Lower leg skin (tissue), 4 donors: Measurements from ENCODE around the gene SPOCK1. TPM values are rescaled to one million over a fixed set of nuclear protein-coding genes. Genes with fewer than 3 reads are reported as not detected.

ENCODE experiments used
- DNase-seq, 2 donors: peaks; one replicate each; pipeline ENCODE4 v3.0.0-alpha.2; 2019; ENCODE audit warnings: low spot score in 2 of 2
- H3K4me3 ChIP-seq: fragments of 200-600 bp; sonication (generic); 2 replicates; pipeline ENCODE4 v1.5.1; 2017; ENCODE audit warnings: mild to moderate bottlenecking, low read depth; ENCODE audit not compliant: poor library complexity, severe bottlenecking
- POLR2A ChIP-seq, 2 donors: fragments of 450-650 bp; IDR thresholded peaks; one replicate each; pipeline ENCODE4 v1.6.1; 2016 to 2017; ENCODE audit warnings: antibody characterized with exemption in 2 of 2, mild to moderate bottlenecking in 1 of 2, moderate library complexity in 1 of 2
- WGBS, 2 donors: methylation state at CpG; one replicate each; pipeline ENCODE4 v1.1.5; 2018; 5-methylcytosine and 5-hydroxymethylcytosine counted together
- intact Hi-C: fragments of 100-400 bp; cut with DNase I; formaldehyde crosslinking; loops from one replicate; pipeline ENCODE4 v1.15.0; 2023; ENCODE audit warnings: low total_unique reads
- total RNA-seq, 4 donors: library from RNA; depleted of rRNA; stranded (reverse); fragments of >200 nt; gene quantifications; one replicate each; pipeline ENCODE4 v1.1.0, GENCODE V29; 2016
- TF ChIP-seq, protein P1 (sequence below), 3 donors: fragments of 450-650 bp; IDR thresholded peaks; one replicate each; pipeline ENCODE4 v1.5.1; 2016; ENCODE audit warnings: antibody characterized with exemption in 3 of 3, mild to moderate bottlenecking in 3 of 3, moderate library complexity in 2 of 3

Gene SPOCK1
- total RNA-seq, 4 donors from 2014 or later: 7.9 to 21.5 (median 11.7) TPM

DNA sequence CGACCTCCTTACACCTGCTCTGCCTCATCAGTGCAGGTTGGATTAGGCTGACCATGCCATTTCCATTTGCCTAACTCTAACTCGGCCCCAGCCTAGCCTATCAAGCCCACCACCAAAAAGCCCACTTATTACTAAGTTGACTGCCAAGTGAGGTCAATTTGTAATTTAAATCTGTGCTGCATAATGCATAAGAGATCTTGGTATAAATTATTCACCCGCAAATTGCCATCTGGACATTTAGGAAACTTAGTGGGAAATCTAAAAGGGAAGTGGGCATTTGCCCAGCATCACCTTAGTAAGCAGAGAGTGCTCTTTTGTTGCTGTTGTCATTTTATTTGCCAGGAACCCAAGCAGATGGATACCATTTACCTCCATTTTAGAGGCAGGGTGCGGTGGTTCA is 143.0 kb downstream of the SPOCK1 start:
- intact Hi-C loops: no loop called here
- no peak overlapping the region for H3K4me3 ChIP-seq
- TF ChIP-seq, protein P1, sequence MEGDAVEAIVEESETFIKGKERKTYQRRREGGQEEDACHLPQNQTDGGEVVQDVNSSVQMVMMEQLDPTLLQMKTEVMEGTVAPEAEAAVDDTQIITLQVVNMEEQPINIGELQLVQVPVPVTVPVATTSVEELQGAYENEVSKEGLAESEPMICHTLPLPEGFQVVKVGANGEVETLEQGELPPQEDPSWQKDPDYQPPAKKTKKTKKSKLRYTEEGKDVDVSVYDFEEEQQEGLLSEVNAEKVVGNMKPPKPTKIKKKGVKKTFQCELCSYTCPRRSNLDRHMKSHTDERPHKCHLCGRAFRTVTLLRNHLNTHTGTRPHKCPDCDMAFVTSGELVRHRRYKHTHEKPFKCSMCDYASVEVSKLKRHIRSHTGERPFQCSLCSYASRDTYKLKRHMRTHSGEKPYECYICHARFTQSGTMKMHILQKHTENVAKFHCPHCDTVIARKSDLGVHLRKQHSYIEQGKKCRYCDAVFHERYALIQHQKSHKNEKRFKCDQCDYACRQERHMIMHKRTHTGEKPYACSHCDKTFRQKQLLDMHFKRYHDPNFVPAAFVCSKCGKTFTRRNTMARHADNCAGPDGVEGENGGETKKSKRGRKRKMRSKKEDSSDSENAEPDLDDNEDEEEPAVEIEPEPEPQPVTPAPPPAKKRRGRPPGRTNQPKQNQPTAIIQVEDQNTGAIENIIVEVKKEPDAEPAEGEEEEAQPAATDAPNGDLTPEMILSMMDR (IDR thresholded peaks at IDR 0.05): no peak
- TF ChIP-seq POLR2A (IDR thresholded peaks at IDR 0.05): no peak
- 89 to 95% methylated on average over 4 of the region's 4 CpGs for WGBS, 2 donors
- DNase-seq: no peak

DNA sequence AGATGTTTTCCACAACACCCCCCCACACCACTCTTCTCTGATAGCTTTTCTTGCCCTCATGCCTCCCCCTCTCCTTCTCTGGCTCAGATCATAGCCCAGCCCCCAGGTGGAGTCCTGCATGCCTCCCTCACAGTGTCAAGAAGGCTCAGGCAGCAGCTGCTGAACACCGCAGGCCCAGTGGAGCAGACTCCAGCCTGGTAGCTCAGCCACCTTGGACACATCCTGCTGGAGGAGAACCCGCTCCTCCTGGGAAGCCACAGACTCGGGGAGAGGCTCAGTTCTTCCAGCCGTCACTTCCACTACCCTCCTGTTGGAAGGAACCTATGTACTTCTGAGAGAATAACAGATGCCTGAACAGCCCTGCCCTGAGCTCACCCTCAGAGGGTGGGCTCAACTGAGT is 143.4 kb downstream of the SPOCK1 start:
- H3K4me3 ChIP-seq: no peak overlapping the region
- TF ChIP-seq, protein P1 (IDR thresholded peaks at IDR 0.05): no peak
- no peak for TF ChIP-seq POLR2A (IDR thresholded peaks at IDR 0.05)
- 88 to 91% methylated on average over 4 of the region's 4 CpGs for WGBS, 2 donors
- intact Hi-C loops: no loop called here
- no peak for DNase-seq

DNA sequence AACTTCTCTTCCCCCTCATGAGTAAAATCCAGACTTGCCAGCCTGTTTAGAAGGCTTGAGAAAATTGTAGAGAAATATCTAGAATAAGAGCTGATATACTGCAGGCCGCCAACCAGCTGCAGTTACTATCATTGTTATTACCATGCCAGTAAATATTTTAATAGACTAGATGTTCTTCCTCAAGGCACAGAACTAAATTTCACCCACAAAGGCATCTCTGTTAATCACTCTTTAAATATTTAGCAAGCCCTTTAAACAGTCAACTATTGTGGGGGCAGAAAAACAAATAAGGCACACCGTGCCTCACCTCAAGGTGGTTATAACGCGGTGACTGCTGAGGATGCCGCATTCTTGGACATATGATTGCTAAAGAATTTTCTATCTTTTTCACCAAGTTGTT is 147.0 kb downstream of the SPOCK1 start:
- 86 to 90% methylated on average over 5 of the region's 5 CpGs for WGBS, 2 donors
- no peak for DNase-seq
- intact Hi-C loops: no loop called here
- no peak overlapping the region for H3K4me3 ChIP-seq
- TF ChIP-seq POLR2A (IDR thresholded peaks at IDR 0.05): no peak
- TF ChIP-seq, protein P1 (IDR thresholded peaks at IDR 0.05): no peak

DNA sequence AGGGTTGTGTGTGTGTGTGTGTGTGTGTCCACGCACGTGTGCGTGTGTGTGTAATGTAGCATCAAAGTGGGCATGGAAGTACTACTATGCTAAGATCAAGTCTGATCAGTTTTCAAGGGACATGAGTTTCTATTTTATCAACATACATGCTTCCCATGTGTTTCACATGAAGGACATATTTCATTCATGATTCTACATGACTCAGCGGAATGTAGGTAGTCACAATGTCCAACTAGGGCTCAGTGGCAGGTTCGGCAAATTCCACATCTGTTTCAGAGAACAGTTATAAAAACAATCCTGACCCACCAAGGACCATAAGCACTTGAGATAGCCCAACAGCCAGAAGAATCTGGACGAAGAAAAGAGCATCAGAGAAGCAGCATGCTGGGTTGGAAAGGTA is 148.3 kb downstream of the SPOCK1 start:
- no peak for DNase-seq
- TF ChIP-seq POLR2A (IDR thresholded peaks at IDR 0.05): no peak
- TF ChIP-seq, protein P1 (IDR thresholded peaks at IDR 0.05): no peak
- 65 to 72% methylated on average over 6 of the region's 6 CpGs for WGBS, 2 donors
- no peak overlapping the region for H3K4me3 ChIP-seq
- intact Hi-C loops: no loop called here

DNA sequence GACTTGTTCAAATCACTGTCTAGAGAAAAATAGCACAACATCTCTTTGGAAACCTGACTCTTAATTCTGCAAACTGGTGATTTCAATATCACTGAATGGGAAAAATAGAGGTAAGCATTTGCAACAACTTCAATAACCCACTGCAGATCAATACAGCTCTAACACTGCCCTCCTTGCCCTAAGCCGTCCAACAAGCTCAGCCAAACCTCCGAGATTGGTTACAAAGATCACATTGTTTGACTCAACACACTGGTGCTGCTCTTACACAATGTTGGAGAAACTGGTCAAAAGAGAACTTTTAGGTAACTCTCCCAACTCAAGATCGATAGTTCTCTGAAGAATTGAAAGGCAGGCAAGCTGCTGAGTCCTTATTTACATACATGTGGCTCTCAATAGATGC is 150.4 kb downstream of the SPOCK1 start:
- intact Hi-C loops: no loop called here
- DNase-seq: no peak
- WGBS, 2 donors: 70 to 78% methylated on average over 3 of the region's 3 CpGs
- TF ChIP-seq, protein P1 (IDR thresholded peaks at IDR 0.05): no peak
- TF ChIP-seq POLR2A (IDR thresholded peaks at IDR 0.05): no peak
- no peak overlapping the region for H3K4me3 ChIP-seq

DNA sequence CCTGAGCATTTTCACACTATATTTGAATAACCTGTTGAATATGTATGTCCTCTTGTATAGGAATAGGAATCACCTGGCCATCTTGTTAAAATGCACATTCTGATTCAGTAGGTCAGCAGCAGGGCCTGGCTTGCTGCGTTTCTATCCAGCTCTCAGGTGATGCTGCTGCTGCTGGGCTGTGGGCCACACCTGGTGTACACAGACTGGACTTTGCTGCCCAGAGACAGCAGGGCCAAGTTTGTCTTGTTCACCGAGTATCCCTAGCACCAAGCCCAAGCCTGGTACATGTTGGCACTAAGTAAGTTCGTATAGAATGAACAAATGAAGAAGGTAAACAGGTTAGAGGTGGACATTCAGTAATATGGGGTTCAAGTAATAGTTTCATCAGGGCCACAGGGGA is 151.3 kb downstream of the SPOCK1 start:
- H3K4me3 ChIP-seq: no peak overlapping the region
- WGBS, 2 donors: 68 to 80% methylated on average over 3 of the region's 3 CpGs
- intact Hi-C loops: no loop called here
- no peak for DNase-seq
- no peak for TF ChIP-seq POLR2A (IDR thresholded peaks at IDR 0.05)
- TF ChIP-seq, protein P1 (IDR thresholded peaks at IDR 0.05): no peak
